Measurements from ENCODE around the gene ADRA1B. TPM values are rescaled to one million over a fixed set of nuclear protein-coding genes. Genes with fewer than 3 reads are reported as not detected.

ADRA1B gene
- total and polyA plus RNA-seq, 2 of the 8 experiments (the other 6 are each of a cell fraction or from before 2014, with no cell fraction given): not detected

- no peak overlapping the region for H2BK5ac ChIP-seq (ENCODE audit: low read depth, low read length)
- H4K5ac ChIP-seq (ENCODE audit: insufficient read length, low read depth, low read length): no peak overlapping the region
- H3K18ac ChIP-seq (ENCODE audit: extremely low read depth, low read length): no peak overlapping the region
- no peak overlapping the region for H3K23ac ChIP-seq (ENCODE audit: insufficient read length)
- no peaks in the 10 kb centered on the region for H3K4me1 ChIP-seq (replicated peaks in 1 of 4; ENCODE audit: control insufficient read depth in 3 of 4, insufficient read depth in 4 of 4, low read length in 3 of 4)
- H4K8ac ChIP-seq (ENCODE audit: extremely low read depth, insufficient read depth, low read length): no peak overlapping the region
- no peak overlapping the region for H2BK12ac ChIP-seq (ENCODE audit: low read depth, low read length)
- WGBS, 2 experiments (ENCODE audit: extremely low coverage in 1 of 2, insufficient coverage in 1 of 2, insufficient read length in 1 of 2, insufficient replicate concordance in 2 of 2, low coverage in 1 of 2, low lambda C conversion rate in 2 of 2, missing lambda C conversion rate in 1 of 2): 82% methylated on average over 1 of the region's 1 CpG; no CpG with 5 or more reads in 1 of the 2 experiments
- no peak overlapping the region for H2BK15ac ChIP-seq (ENCODE audit: low read length)
- H3K14ac ChIP-seq (ENCODE audit: insufficient read length): no peak overlapping the region
- DNase-seq (ENCODE audit: low read depth in 1 of 2, low spot score in 2 of 2): no peak
- H3K9ac ChIP-seq (replicated peaks in 1 of 4; ENCODE audit: extremely low read depth in 1 of 4, low read depth in 3 of 4, low read length in 3 of 4): no peak overlapping the region
- CTCF ChIA-PET (ENCODE audit: partially characterized antibody): interaction anchor here (0.9 to 1.6 kb wide), 8 partner anchors 9 to 624 kb away, joined by 3 to 5 read pairs (median 3); no protein-coding TSS in a partner anchor
- no peak overlapping the region for H3K4me3 ChIP-seq (ENCODE audit: extremely low read depth in 1 of 4, insufficient read depth in 2 of 4, low read depth in 3 of 4, low read length in 4 of 4)
- no peak for FAIRE-seq
- no peaks in the 10 kb centered on the region for H3K9me3 ChIP-seq (ENCODE audit: insufficient read depth in 2 of 2, low read depth in 1 of 2, low read length in 1 of 2)
- H3K56ac ChIP-seq (replicated peaks; ENCODE audit: insufficient read length, low read depth, low read length): no peak overlapping the region
- H3K27me3 ChIP-seq (replicated peaks in 1 of 4; ENCODE audit: control insufficient read depth in 3 of 4, extremely low read depth in 1 of 4, insufficient read depth in 3 of 4, low read length in 3 of 4): no peaks in the 10 kb centered on the region
- H3K4me2 ChIP-seq (ENCODE audit: insufficient read depth in 1 of 2, low read depth in 2 of 2, low read length in 2 of 2): no peak overlapping the region
- TF ChIP-seq CEBPB (IDR thresholded peaks at IDR 0.05; ENCODE audit: low read depth, low read length): no peak
- TF ChIP-seq KDM1A (IDR thresholded peaks at IDR 0.05; ENCODE audit: borderline replicate concordance, low read length): no peak
- no peak for TF ChIP-seq RNF2 (IDR thresholded peaks at IDR 0.05; ENCODE audit: borderline replicate concordance, low read depth, low read length, missing control alignments, poor library complexity, severe bottlenecking)
- no peak for TF ChIP-seq RBBP5 (IDR thresholded peaks at IDR 0.05; ENCODE audit: borderline replicate concordance, low read depth, low read length)
- no peak overlapping the region for H4K91ac ChIP-seq (replicated peaks; ENCODE audit: insufficient read length, low read length)
- no peaks in the 10 kb centered on the region for H3K36me3 ChIP-seq (ENCODE audit: control insufficient read depth in 2 of 4, insufficient read depth in 4 of 4, low read length in 3 of 4)
- no peak overlapping the region for H2AK5ac ChIP-seq (ENCODE audit: low read depth, low read length)
- H3K23me2 ChIP-seq (ENCODE audit: low read depth, low read length): no peaks in the 10 kb centered on the region
- no peaks in the 10 kb centered on the region for H3K79me1 ChIP-seq (ENCODE audit: low read depth, low read length)
- H2AFZ ChIP-seq (ENCODE audit: low read length): no peak overlapping the region
- no peaks in the 10 kb centered on the region for H3K79me2 ChIP-seq (ENCODE audit: control insufficient read depth in 1 of 2, insufficient read depth in 2 of 2, low read length in 2 of 2)
- H3K4ac ChIP-seq (replicated peaks; ENCODE audit: insufficient read length, low read depth, low read length): no peak overlapping the region
- no peak overlapping the region for H2BK120ac ChIP-seq (replicated peaks; ENCODE audit: low read depth, low read length)
- no peak overlapping the region for H2BK20ac ChIP-seq (ENCODE audit: low read length)
- H3K27ac ChIP-seq (ENCODE audit: low read depth, low read length): no peak overlapping the region
- H4K20me1 ChIP-seq (replicated peaks in 1 of 2; ENCODE audit: control insufficient read depth in 1 of 2, insufficient read depth in 2 of 2, low read length in 2 of 2): no peaks in the 10 kb centered on the region
- POLR2A ChIA-PET (ENCODE audit: partially characterized antibody): no interaction called here
Observed at GRCh38 chr5:159956074-159956473, 39.8 kb downstream of the ADRA1B start.
